HEK293T (cell line): ENCODE data around the gene ALCAM.

ENCODE experiments used
- ELF4 ChIP-seq: fragments of 450-650 bp; IDR thresholded peaks from 2 replicates; pipeline ENCODE4 v1.6.1; 2017; ENCODE audit warnings: antibody characterized with exemption
- FOXK2 ChIP-seq: fragments of 450-650 bp; IDR thresholded peaks from 2 replicates; pipeline ENCODE4 v1.6.1; 2016; ENCODE audit warnings: mild to moderate bottlenecking
- FOXM1 ChIP-seq: fragments of 450-650 bp; IDR thresholded peaks from 2 replicates; pipeline ENCODE4 v1.6.1; 2017; ENCODE audit warnings: mild to moderate bottlenecking, borderline replicate concordance
- HDGF ChIP-seq: fragments of 450-650 bp; IDR thresholded peaks from 2 replicates; pipeline ENCODE4 v1.6.1; 2017; ENCODE audit warnings: antibody characterized with exemption, borderline replicate concordance
- LEF1 ChIP-seq: fragments of 450-650 bp; IDR thresholded peaks from 2 replicates; pipeline ENCODE4 v1.6.1; 2017; ENCODE audit warnings: mild to moderate bottlenecking, borderline replicate concordance
- NFRKB ChIP-seq: fragments of 450-650 bp; IDR thresholded peaks from 2 replicates; pipeline ENCODE4 v1.6.1; 2016; ENCODE audit warnings: mild to moderate bottlenecking, moderate library complexity
- SP1 ChIP-seq: fragments of 450-650 bp; IDR thresholded peaks from 2 replicates; pipeline ENCODE4 v1.6.1; 2017
- TARDBP ChIP-seq: fragments of 450-650 bp; IDR thresholded peaks from 2 replicates; pipeline ENCODE4 v1.6.1; 2016
- ZNF384 ChIP-seq: fragments of 450-650 bp; IDR thresholded peaks from 2 replicates; pipeline ENCODE4 v1.6.1; 2016
- TF ChIP-seq, protein P1 (sequence below): fragments of 450-650 bp; IDR thresholded peaks from 2 replicates; pipeline ENCODE4 v1.6.1; 2016

DNA sequence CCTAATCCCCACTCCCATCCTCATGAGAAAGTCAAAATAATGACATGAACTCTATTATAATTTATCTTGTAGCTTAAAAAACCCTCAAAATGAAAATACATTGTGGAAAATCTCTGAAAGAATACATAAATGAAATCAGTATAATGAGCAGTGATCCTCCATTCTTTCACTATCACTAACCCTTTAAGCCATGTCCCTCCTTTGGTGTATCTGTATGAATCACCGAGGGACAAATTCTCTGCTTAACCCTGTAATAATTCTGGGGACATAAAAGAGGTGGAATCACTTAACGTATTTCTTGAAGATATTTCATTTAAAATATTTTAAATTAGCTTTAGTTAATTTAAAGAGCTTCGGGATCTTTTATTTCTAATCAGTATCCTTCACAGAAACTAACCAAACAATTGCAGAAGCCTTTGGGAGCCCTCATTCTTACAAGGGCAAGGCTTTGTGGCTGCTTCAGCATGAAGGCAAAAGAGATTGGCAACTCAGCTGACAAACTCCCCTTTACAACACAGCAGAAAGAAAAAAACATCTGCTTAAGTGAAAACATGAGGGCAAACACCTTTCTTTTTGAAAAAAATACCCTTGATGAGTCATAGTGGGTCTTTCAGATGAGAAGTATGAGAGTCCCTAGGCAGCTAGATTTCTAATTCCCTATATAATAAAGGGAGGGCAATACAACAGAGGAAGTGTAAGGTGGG lies 44.0 kb upstream of the ALCAM start:
- no peak for TF ChIP-seq TARDBP
- no peak for TF ChIP-seq LEF1
- TF ChIP-seq FOXM1 = no peak
- no peak for TF ChIP-seq HDGF
- TF ChIP-seq ELF4 = no peak
- no peak for TF ChIP-seq ZNF384
- no peak for TF ChIP-seq SP1
- TF ChIP-seq, protein P1, sequence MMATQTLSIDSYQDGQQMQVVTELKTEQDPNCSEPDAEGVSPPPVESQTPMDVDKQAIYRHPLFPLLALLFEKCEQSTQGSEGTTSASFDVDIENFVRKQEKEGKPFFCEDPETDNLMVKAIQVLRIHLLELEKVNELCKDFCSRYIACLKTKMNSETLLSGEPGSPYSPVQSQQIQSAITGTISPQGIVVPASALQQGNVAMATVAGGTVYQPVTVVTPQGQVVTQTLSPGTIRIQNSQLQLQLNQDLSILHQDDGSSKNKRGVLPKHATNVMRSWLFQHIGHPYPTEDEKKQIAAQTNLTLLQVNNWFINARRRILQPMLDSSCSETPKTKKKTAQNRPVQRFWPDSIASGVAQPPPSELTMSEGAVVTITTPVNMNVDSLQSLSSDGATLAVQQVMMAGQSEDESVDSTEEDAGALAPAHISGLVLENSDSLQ = no peak
- TF ChIP-seq FOXK2 = no peak
- TF ChIP-seq NFRKB = no peak
